Measurements from ENCODE around the gene SNRNP200. TPM values are rescaled to one million over a fixed set of nuclear protein-coding genes. Genes with fewer than 3 reads are reported as not detected.

SNRNP200 gene
- total RNA-seq, 1 donor from 2014 or later: 208 TPM

GRCh38 chr2:96245609-96246390 lies 59.5 kb downstream of the SNRNP200 start:
- Mint-ChIP-seq H3K4me3 (peak overlapping the region; percentile 35), H3K4me1 (peaks cover 53% of the 10 kb centered on the region), H3K27me3 (no peaks in the 10 kb centered on the region), H3K9me3 (no peaks in the 10 kb centered on the region), H3K36me3 (ENCODE audit: low read depth) (peaks cover 13% of the 10 kb centered on the region), H3K27ac (peak overlapping the region; percentile 68)
- intact Hi-C loops (cut with micrococcal nuclease): loop anchor here (1.0 kb wide), 1 partner anchor 15 kb away; no protein-coding TSS in a partner anchor
- CTCF ChIA-PET: interaction anchor here (0.9 to 2.0 kb wide), 3 partner anchors 12 to 19 kb away, joined by 3 to 10 read pairs (median 3); no protein-coding TSS in a partner anchor
- ATAC-seq (ENCODE audit: low read depth) (peak; percentile 51), DNase-seq (no peak)
- POLR2A ChIA-PET: interaction anchor here (0.6 to 2.1 kb wide), 7 partner anchors 10 to 96 kb away, joined by 3 to 12 read pairs (median 5); partner anchors contain the start of gene STARD7
- TF ChIP-seq CTCF (IDR thresholded peaks at IDR 0.05): no peak

- Mint-ChIP-seq H3K4me1 (peaks cover 55% of the 10 kb centered on the region), H3K27me3 (no peaks in the 10 kb centered on the region), H3K36me3 (ENCODE audit: low read depth) (peaks cover 4% of the 10 kb centered on the region), H3K27ac (no peak overlapping the region), H3K4me3 (no peak overlapping the region), H3K9me3 (no peaks in the 10 kb centered on the region)
- TF ChIP-seq CTCF (IDR thresholded peaks at IDR 0.05): no peak
- DNase-seq: no peak
- ATAC-seq (ENCODE audit: low read depth): no peak
- ChIA-PET POLR2A (interaction anchor here (0.6 kb wide), 1 partner anchor 36 kb away, joined by 3 read pairs; no protein-coding TSS in a partner anchor), CTCF (no interaction called here)
- intact Hi-C loops (cut with micrococcal nuclease): loop anchor here (2.0 kb wide), 3 partner anchors 13 to 35 kb away; partner anchors contain the start of gene STARD7
Measured at GRCh38 chr2:96243843-96244242, 61.5 kb downstream of the SNRNP200 start.

GRCh38 chr2:96241900-96242611 lies 63.3 kb downstream of the SNRNP200 start:
- H3K9me3 Mint-ChIP-seq: no peaks in the 10 kb centered on the region
- peak overlapping the region; percentile 56 for H3K4me3 Mint-ChIP-seq
- ATAC-seq (ENCODE audit: low read depth) (peak; percentile 89), DNase-seq (no peak)
- ChIA-PET POLR2A (interaction anchor here (0.5 to 2.5 kb wide), 17 partner anchors 8 to 114 kb away, joined by 3 to 35 read pairs (median 5); partner anchors contain the start of genes CIAO1, STARD7 and TMEM127), CTCF (interaction anchor here (0.9 to 1.7 kb wide), 5 partner anchors 8 to 103 kb away, joined by 3 to 7 read pairs (median 4); no protein-coding TSS in a partner anchor)
- no peak for TF ChIP-seq CTCF (IDR thresholded peaks at IDR 0.05)
- H3K4me1 Mint-ChIP-seq: peaks cover 49% of the 10 kb centered on the region
- H3K36me3 Mint-ChIP-seq (ENCODE audit: low read depth): peaks cover 7% of the 10 kb centered on the region
- intact Hi-C loops (cut with micrococcal nuclease): loop anchor here (2.0 kb wide), 3 partner anchors 15 to 33 kb away; partner anchors contain the start of gene STARD7
- H3K27me3 Mint-ChIP-seq: no peaks in the 10 kb centered on the region
- H3K27ac Mint-ChIP-seq: peak overlapping the region; percentile 90

- intact Hi-C loops (cut with micrococcal nuclease): no loop called here
- no peak for ATAC-seq (ENCODE audit: low read depth)
- CTCF ChIA-PET: interaction anchor here (1.2 to 1.4 kb wide), 3 partner anchors 20 to 102 kb away, joined by 3 to 7 read pairs (median 4); no protein-coding TSS in a partner anchor
- POLR2A ChIA-PET: interaction anchor here (0.8 to 2.5 kb wide), 11 partner anchors 7 to 95 kb away, joined by 4 to 35 read pairs (median 5); partner anchors contain the start of genes CIAO1, STARD7 and TMEM127
- no peak for TF ChIP-seq CTCF (IDR thresholded peaks at IDR 0.05)
- H3K9me3 Mint-ChIP-seq: no peaks in the 10 kb centered on the region
- no peaks in the 10 kb centered on the region for H3K27me3 Mint-ChIP-seq
- H3K36me3 Mint-ChIP-seq (ENCODE audit: low read depth): peaks cover 7% of the 10 kb centered on the region
- H3K27ac Mint-ChIP-seq: peak overlapping the region; percentile 90
- H3K4me1 Mint-ChIP-seq: peaks cover 42% of the 10 kb centered on the region
- H3K4me3 Mint-ChIP-seq: no peak overlapping the region
- DNase-seq: no peak
Measured at GRCh38 chr2:96241227-96241626, 64.1 kb downstream of the SNRNP200 start.

Measured in activated B cell treated with CpG ODN at 0.5 μM for 24 hours (primary cell).